HEK293 (cell line): ENCODE data around the gene CNKSR3.

Experiments used
- CTCF ChIA-PET: fragments of 350-600 bp; formaldehyde crosslinking; extraction: SDS; loops from one replicate; lab custom pipeline; 2021; ENCODE audit warnings: antibody characterized with exemption; lab: Yijun Ruan, JAX
- POLR2A ChIA-PET: fragments of 300-600 bp; formaldehyde crosslinking; extraction: SDS; loops from one replicate; lab custom pipeline; 2020; ENCODE audit warnings: antibody characterized with exemption, inconsistent platforms; lab: Yijun Ruan, JAX
- H3K27ac ChIP-seq: fragments of 200-500 bp; sonication (Bioruptor generic); 2 replicates; pipeline ENCODE4 v1.5.1; 2014; ENCODE audit warnings: low read depth, low read length, control low read depth, inconsistent platforms; ENCODE audit errors: extremely low read depth
- H3K36me3 ChIP-seq, 2 experiments: fragments of 200-500 bp in 1 of 2; sonication (Bioruptor generic) in 1 of 2; 1 replicate in 1 of 2; 2 replicates in 1 of 2; pipeline ENCODE4 v1.5.1; 2014 to 2017; ENCODE audit warnings: inconsistent platforms in 2 of 2, low read length in 2 of 2; ENCODE audit not compliant: control insufficient read depth in 2 of 2, insufficient read depth in 1 of 2
- H3K4me1 ChIP-seq: fragments of 200-500 bp; sonication (Bioruptor generic); 2 replicates; pipeline ENCODE4 v1.5.1; 2014; ENCODE audit warnings: mild to moderate bottlenecking, low read length, inconsistent platforms; ENCODE audit not compliant: control insufficient read depth, insufficient read depth
- H3K4me3 ChIP-seq: 2 replicates; pipeline ENCODE4 v1.5.1; 2011; ENCODE audit warnings: low read depth, mild to moderate bottlenecking, control low read depth, low read length, moderate library complexity
- H3K9me3 ChIP-seq: fragments of 200-500 bp; sonication (Bioruptor generic); 2 replicates; pipeline ENCODE4 v1.5.1; 2014; ENCODE audit warnings: low read depth, low read length, inconsistent platforms; ENCODE audit not compliant: control insufficient read depth, insufficient read depth
- EGR2 ChIP-seq: fragments of 450-650 bp; formaldehyde crosslinking; IDR thresholded peaks from 2 replicates; pipeline ENCODE4 v1.5.1; 2016; ENCODE audit warnings: low read depth, missing biosample characterization, missing genetic modification characterization
- HOXC10 ChIP-seq: sonication (generic); formaldehyde crosslinking; IDR thresholded peaks from 2 replicates; pipeline ENCODE4 v1.8.1; 2023; ENCODE audit warnings: mild to moderate bottlenecking, missing genetic modification reagents
- PBX3 ChIP-seq: sonication (generic); formaldehyde crosslinking; IDR thresholded peaks from 2 replicates; pipeline ENCODE4 v1.8.1; 2022; ENCODE audit warnings: mild to moderate bottlenecking, moderate library complexity, missing genetic modification reagents
- SETDB1 ChIP-seq: IDR thresholded peaks from one replicate; pipeline ENCODE4 v1.6.1; 2017; ENCODE audit warnings: mild to moderate bottlenecking, low read length, moderate library complexity, mixed read lengths; ENCODE audit not compliant: insufficient read length
- ZBTB17 ChIP-seq: fragments of 450-650 bp; formaldehyde crosslinking; IDR thresholded peaks from 2 replicates; pipeline ENCODE4 v1.5.1; 2016; ENCODE audit warnings: missing biosample characterization, missing genetic modification characterization
- ZBTB48 ChIP-seq: fragments of 450-650 bp; formaldehyde crosslinking; IDR thresholded peaks from 2 replicates; pipeline ENCODE4 v1.5.1; 2016; ENCODE audit warnings: missing biosample characterization, missing genetic modification characterization
- ZBTB8A ChIP-seq: fragments of 450-650 bp; formaldehyde crosslinking; IDR thresholded peaks from 2 replicates; pipeline ENCODE4 v1.5.1; 2016; ENCODE audit warnings: missing biosample characterization, missing genetic modification characterization
- ZFHX2 ChIP-seq: fragments of 450-650 bp; formaldehyde crosslinking; conservative IDR thresholded peaks from 2 replicates; pipeline ENCODE4 v1.5.1; 2016; ENCODE audit warnings: missing biosample characterization, missing genetic modification characterization
- ZNF138 ChIP-seq: fragments of 450-650 bp; formaldehyde crosslinking; IDR thresholded peaks from 2 replicates; pipeline ENCODE4 v1.5.1; 2016; ENCODE audit warnings: missing biosample characterization, missing genetic modification characterization, borderline replicate concordance
- ZNF175 ChIP-seq: fragments of 450-650 bp; formaldehyde crosslinking; IDR thresholded peaks from 2 replicates; pipeline ENCODE4 v1.5.1; 2016; ENCODE audit warnings: missing biosample characterization, missing genetic modification characterization
- ZNF184 ChIP-seq: fragments of 450-650 bp; IDR thresholded peaks from 2 replicates; pipeline ENCODE4 v1.5.1; 2018; ENCODE audit warnings: missing biosample characterization, mild to moderate bottlenecking, missing genetic modification characterization
- ZNF202 ChIP-seq: fragments of 450-650 bp; formaldehyde crosslinking; IDR thresholded peaks from 2 replicates; pipeline ENCODE4 v1.5.1; 2016; ENCODE audit warnings: missing biosample characterization, missing genetic modification characterization, borderline replicate concordance
- ZNF354C ChIP-seq: fragments of 450-650 bp; formaldehyde crosslinking; IDR thresholded peaks from 2 replicates; pipeline ENCODE4 v1.5.1; 2016; ENCODE audit warnings: missing biosample characterization, missing genetic modification characterization, low read depth, borderline replicate concordance
- ZNF501 ChIP-seq: fragments of 450-650 bp; formaldehyde crosslinking; IDR thresholded peaks from 2 replicates; pipeline ENCODE4 v1.5.1; 2016; ENCODE audit warnings: missing biosample characterization, missing genetic modification characterization
- ZNF600 ChIP-seq: fragments of 450-650 bp; formaldehyde crosslinking; IDR thresholded peaks from 2 replicates; pipeline ENCODE4 v1.5.1; 2016; ENCODE audit warnings: missing biosample characterization, missing genetic modification characterization
- ZNF768 ChIP-seq: fragments of 450-650 bp; formaldehyde crosslinking; IDR thresholded peaks from 2 replicates; pipeline ENCODE4 v1.5.1; 2018; ENCODE audit warnings: missing biosample characterization, mild to moderate bottlenecking, missing genetic modification characterization
- ZNF837 ChIP-seq: fragments of 450-650 bp; formaldehyde crosslinking; IDR thresholded peaks from 2 replicates; pipeline ENCODE4 v1.5.1; 2016; ENCODE audit warnings: missing biosample characterization, missing genetic modification characterization
- ZNF843 ChIP-seq: fragments of 450-650 bp; formaldehyde crosslinking; IDR thresholded peaks from 2 replicates; pipeline ENCODE4 v1.5.1; 2016; ENCODE audit warnings: missing biosample characterization, missing genetic modification characterization
- ZSCAN4 ChIP-seq: fragments of 450-650 bp; formaldehyde crosslinking; IDR thresholded peaks from 2 replicates; pipeline ENCODE4 v1.5.1; 2017; ENCODE audit warnings: missing biosample characterization, missing genetic modification characterization
- TF ChIP-seq, protein P1 (sequence below): fragments of 450-650 bp; formaldehyde crosslinking; IDR thresholded peaks from 2 replicates; pipeline ENCODE4 v1.5.1; 2016; ENCODE audit warnings: missing biosample characterization, missing genetic modification characterization

The CNKSR3 gene

DNA sequence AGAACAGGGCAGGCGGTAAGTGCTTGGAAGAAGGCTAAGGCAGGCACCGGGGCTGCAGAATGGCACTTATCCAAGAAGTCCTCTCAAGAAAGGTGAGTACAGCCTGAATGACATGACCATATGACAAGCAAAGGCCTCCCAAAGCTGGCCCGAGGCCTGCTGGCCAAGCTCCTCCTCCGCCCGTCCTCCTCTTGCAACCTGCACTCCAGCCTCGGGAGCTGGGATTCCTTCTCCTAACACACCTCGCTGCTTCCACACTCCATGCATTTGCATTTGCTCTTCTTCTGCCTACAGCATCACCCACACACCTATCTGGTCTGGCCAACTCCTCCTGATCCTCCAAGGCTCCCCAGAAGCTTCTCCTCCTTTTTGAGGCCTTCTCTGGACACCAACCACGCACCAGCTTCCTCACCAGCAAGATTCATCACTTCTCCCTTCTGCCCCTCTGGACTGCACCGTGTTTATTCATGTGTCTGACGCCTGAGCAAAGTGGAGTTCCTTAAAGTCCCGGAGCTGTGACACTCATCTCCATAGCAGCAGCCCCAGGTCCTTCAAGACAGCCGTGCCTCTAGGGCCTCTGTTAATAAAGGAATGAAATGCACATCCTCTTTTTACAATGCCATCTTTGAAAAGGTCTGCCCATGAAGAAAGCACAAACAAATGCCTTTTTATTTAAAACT, 32.3 kb downstream of the CNKSR3 start:
- H3K9me3 ChIP-seq, result no peaks in the 10 kb centered on the region
- H3K27ac ChIP-seq, result no peak overlapping the region
- TF ChIP-seq ZNF600, result peak; percentile 39; the same call in 1 of the 2 replicates
- TF ChIP-seq PBX3 (CRISPR knock-in tag), result no peak
- peak; percentile 64 for TF ChIP-seq EGR2 (tag by site-specific recombination)
- 0 out of 2 replicates have a peak, but pooled peaks have one; percentile 46 for TF ChIP-seq ZFHX2 (tag by site-specific recombination)
- 0 out of 2 replicates have a peak, but pooled peaks have one; percentile 13 for TF ChIP-seq ZBTB17 (tag by site-specific recombination)
- 0 out of 2 replicates have a peak, but pooled peaks have one; percentile 48 for TF ChIP-seq HOXC10 (CRISPR knock-in tag)
- TF ChIP-seq, protein P1, sequence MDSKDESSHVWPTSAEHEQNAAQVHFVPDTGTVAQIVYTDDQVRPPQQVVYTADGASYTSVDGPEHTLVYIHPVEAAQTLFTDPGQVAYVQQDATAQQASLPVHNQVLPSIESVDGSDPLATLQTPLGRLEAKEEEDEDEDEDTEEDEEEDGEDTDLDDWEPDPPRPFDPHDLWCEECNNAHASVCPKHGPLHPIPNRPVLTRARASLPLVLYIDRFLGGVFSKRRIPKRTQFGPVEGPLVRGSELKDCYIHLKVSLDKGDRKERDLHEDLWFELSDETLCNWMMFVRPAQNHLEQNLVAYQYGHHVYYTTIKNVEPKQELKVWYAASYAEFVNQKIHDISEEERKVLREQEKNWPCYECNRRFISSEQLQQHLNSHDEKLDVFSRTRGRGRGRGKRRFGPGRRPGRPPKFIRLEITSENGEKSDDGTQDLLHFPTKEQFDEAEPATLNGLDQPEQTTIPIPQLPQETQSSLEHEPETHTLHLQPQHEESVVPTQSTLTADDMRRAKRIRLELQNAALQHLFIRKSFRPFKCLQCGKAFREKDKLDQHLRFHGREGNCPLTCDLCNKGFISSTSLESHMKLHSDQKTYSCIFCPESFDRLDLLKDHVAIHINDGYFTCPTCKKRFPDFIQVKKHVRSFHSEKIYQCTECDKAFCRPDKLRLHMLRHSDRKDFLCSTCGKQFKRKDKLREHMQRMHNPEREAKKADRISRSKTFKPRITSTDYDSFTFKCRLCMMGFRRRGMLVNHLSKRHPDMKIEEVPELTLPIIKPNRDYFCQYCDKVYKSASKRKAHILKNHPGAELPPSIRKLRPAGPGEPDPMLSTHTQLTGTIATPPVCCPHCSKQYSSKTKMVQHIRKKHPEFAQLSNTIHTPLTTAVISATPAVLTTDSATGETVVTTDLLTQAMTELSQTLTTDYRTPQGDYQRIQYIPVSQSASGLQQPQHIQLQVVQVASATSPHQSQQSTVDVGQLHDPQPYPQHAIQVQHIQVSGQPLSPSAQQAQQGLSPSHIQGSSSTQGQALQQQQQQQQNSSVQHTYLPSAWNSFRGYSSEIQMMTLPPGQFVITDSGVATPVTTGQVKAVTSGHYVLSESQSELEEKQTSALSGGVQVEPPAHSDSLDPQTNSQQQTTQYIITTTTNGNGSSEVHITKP (tag by site-specific recombination), result 0 out of 2 replicates have a peak, but pooled peaks have one; percentile 12
- TF ChIP-seq ZNF843, result no peak
- no peak for TF ChIP-seq ZNF501 (tag by site-specific recombination)
- TF ChIP-seq SETDB1, result no peak
- peaks cover 32% of the 10 kb centered on the region for H3K4me1 ChIP-seq
- no peaks in the 10 kb centered on the region for H3K36me3 ChIP-seq
- ChIA-PET CTCF (interaction anchor here (0.5 to 3.2 kb wide), 4 partner anchors 11 to 441 kb away, joined by 4 to 14 read pairs (median 6); no protein-coding TSS in a partner anchor), POLR2A (interaction anchor here (0.6 kb wide), 1 partner anchor 837 kb away, joined by 5 read pairs; no protein-coding TSS in a partner anchor)
- H3K4me3 ChIP-seq, result no peak overlapping the region

GRCh38 chr6:154476494-154476893, 34.0 kb downstream of the CNKSR3 start:
- Histone ChIP-seq H3K27ac (no peak overlapping the region), H3K4me3 (no peak overlapping the region), H3K36me3 (no peaks in the 10 kb centered on the region), H3K4me1 (peaks cover 25% of the 10 kb centered on the region), H3K9me3 (no peaks in the 10 kb centered on the region)
- CTCF ChIA-PET, result no interaction called here
- TF ChIP-seq ZNF768 (tag by site-specific recombination), result no peak
- no peak for TF ChIP-seq ZNF138
- TF ChIP-seq ZBTB8A, result no peak
- no peak for TF ChIP-seq ZNF184 (tag by site-specific recombination)
- no peak for TF ChIP-seq ZNF202
- no peak for TF ChIP-seq ZNF175 (tag by site-specific recombination)
- TF ChIP-seq ZSCAN4 (tag by site-specific recombination), result no peak
- TF ChIP-seq ZNF837 (tag by site-specific recombination), result no peak
- TF ChIP-seq ZNF354C, result no peak
- TF ChIP-seq ZBTB48 (tag by site-specific recombination), result no peak
- POLR2A ChIA-PET, result no interaction called here
